SK-N-SH (cell line): Measurements from ENCODE around the gene ZNF20. TPM values are rescaled to one million over a fixed set of nuclear protein-coding genes. Genes with fewer than 3 reads are reported as not detected.

Experiments
- CTCF ChIA-PET: fragments of 300-600, 350-600 bp; formaldehyde crosslinking; extraction: SDS; loops from one replicate; lab custom pipeline; 2021; lab: Yijun Ruan, JAX
- POLR2A ChIA-PET: fragments of 350-600 bp; sonication (Branson Sonifier 250); formaldehyde crosslinking; extraction: SDS; loops from one replicate; lab custom pipeline; 2020; ENCODE audit warnings: antibody characterized with exemption, inconsistent platforms; lab: Yijun Ruan, JAX
- DNase-seq: peaks from one replicate; pipeline ENCODE4 v3.0.0; 2012
- H2AFZ ChIP-seq: fragments of 200-600 bp; sonication (generic); 2 replicates; pipeline ENCODE4 v1.8.1; 2016; ENCODE audit warnings: antibody characterized with exemption, mild to moderate bottlenecking, low read depth
- H3F3A ChIP-seq: fragments of 200-600 bp; sonication (generic); replicated peaks from 2 replicates; pipeline ENCODE3; 2016; ENCODE audit warnings: antibody characterized with exemption, mild to moderate bottlenecking; ENCODE audit not compliant: insufficient read depth
- H3K27ac ChIP-seq, 2 experiments: fragments of 200-500 bp in 1 of 2; fragments of 200-600 bp in 1 of 2; sonication (Bioruptor generic) in 1 of 2; sonication (generic), shearing (Covaris generic) in 1 of 2; 2 replicates each; pipeline versions ENCODE4 v1.5.1 to v1.6.1; 2014 to 2016; ENCODE audit warnings: low read depth in 2 of 2, inconsistent platforms in 1 of 2, low read length in 1 of 2, mild to moderate bottlenecking in 1 of 2, mixed read lengths in 1 of 2
- H3K27me3 ChIP-seq: fragments of 200-600 bp; sonication (generic), shearing (Covaris generic); 2 replicates; pipeline ENCODE4 v1.6.1; 2016; ENCODE audit warnings: mixed run types; ENCODE audit not compliant: insufficient read depth
- H3K36me3 ChIP-seq, 2 experiments: fragments of 200-500 bp in 1 of 2; fragments of 200-600 bp in 1 of 2; sonication (Bioruptor generic) in 1 of 2; sonication (generic) in 1 of 2; replicated peaks in 1 of 2; 2 replicates each; pipeline versions ENCODE3 to v1.5.1; 2014 to 2016; ENCODE audit warnings: low read length in 1 of 2, mild to moderate bottlenecking in 1 of 2; ENCODE audit not compliant: insufficient read depth in 2 of 2, control insufficient read depth in 1 of 2
- H3K4me1 ChIP-seq, 2 experiments: fragments of 200-500 bp in 1 of 2; fragments of 200-600 bp in 1 of 2; sonication (Bioruptor generic) in 1 of 2; sonication (generic), shearing (Covaris generic) in 1 of 2; 2 replicates each; pipeline versions ENCODE4 v1.5.1 to v1.6.1; 2014 to 2016; ENCODE audit warnings: low read depth in 1 of 2, low read length in 1 of 2, mixed run types in 1 of 2; ENCODE audit not compliant: insufficient read depth in 2 of 2, control insufficient read depth in 1 of 2
- H3K4me2 ChIP-seq: fragments of 200-600 bp; sonication (generic), shearing (Covaris generic); 2 replicates; pipeline ENCODE4 v1.6.1; 2017; ENCODE audit warnings: mixed run types
- H3K4me3 ChIP-seq, 2 experiments: fragments of 200-500 bp in 1 of 2; fragments of 200-600 bp in 1 of 2; sonication (Bioruptor generic) in 1 of 2; sonication (generic), shearing (Covaris generic) in 1 of 2; 2 replicates each; pipeline versions ENCODE4 v1.5.1 to v1.8.1; 2014 to 2016; ENCODE audit warnings: low read depth in 2 of 2, inconsistent platforms in 1 of 2, low read length in 1 of 2, mild to moderate bottlenecking in 1 of 2, mixed read lengths in 1 of 2, moderate library complexity in 1 of 2
- H3K79me2 ChIP-seq: fragments of 200-600 bp; sonication (generic); 2 replicates; pipeline ENCODE4 v1.8.1; 2017; ENCODE audit warnings: mild to moderate bottlenecking; ENCODE audit not compliant: insufficient read depth
- H3K9ac ChIP-seq: fragments of 200-600 bp; sonication (generic); 2 replicates; pipeline ENCODE4 v1.6.1; 2017; ENCODE audit warnings: mixed run types
- H3K9me2 ChIP-seq: fragments of 200-600 bp; sonication (generic); 2 replicates; pipeline ENCODE4 v1.6.1; 2017; ENCODE audit warnings: mixed run types
- H3K9me3 ChIP-seq: fragments of 200-600 bp; sonication (generic); 2 replicates; pipeline ENCODE4 v1.6.1; 2017; ENCODE audit warnings: mixed run types, mild to moderate bottlenecking, moderate library complexity
- H4K20me1 ChIP-seq: fragments of 200-600 bp; sonication (generic); 2 replicates; pipeline ENCODE4 v1.6.1; 2017; ENCODE audit warnings: mild to moderate bottlenecking, mixed run types; ENCODE audit not compliant: insufficient read depth
- ELF1 ChIP-seq: IDR thresholded peaks from 2 replicates; pipeline ENCODE4 v1.4.0; 2012
- FOSL2 ChIP-seq: IDR thresholded peaks from 2 replicates; pipeline ENCODE4 v1.4.0; 2012; ENCODE audit warnings: low read depth, mild to moderate bottlenecking, moderate library complexity, borderline replicate concordance
- FOXM1 ChIP-seq: IDR thresholded peaks from 2 replicates; pipeline ENCODE4 v1.4.0; 2012; ENCODE audit warnings: low read depth, mild to moderate bottlenecking
- MEF2A ChIP-seq: IDR thresholded peaks from 2 replicates; pipeline ENCODE4 v1.4.0; 2012; ENCODE audit warnings: low read depth, borderline replicate concordance
- MXI1 ChIP-seq: IDR thresholded peaks from 2 replicates; pipeline ENCODE4 v1.6.1; 2012; ENCODE audit warnings: mild to moderate bottlenecking, low read depth, low read length, improper control_type of control experiment
- POLR2AphosphoS5 ChIP-seq: IDR thresholded peaks from 2 replicates; pipeline ENCODE4 v1.6.1; 2012; ENCODE audit warnings: low read depth, low read length
- RAD21 ChIP-seq: IDR thresholded peaks from 2 replicates; pipeline ENCODE4 v1.6.1; 2012; ENCODE audit warnings: mild to moderate bottlenecking, low read length
- SIN3A ChIP-seq: IDR thresholded peaks from 2 replicates; pipeline ENCODE4 v1.6.1; 2012; ENCODE audit warnings: low read depth, mild to moderate bottlenecking, low read length, moderate library complexity, borderline replicate concordance
- ZBTB33 ChIP-seq: IDR thresholded peaks from 2 replicates; pipeline ENCODE4 v1.4.0; 2012; ENCODE audit warnings: low read depth, borderline replicate concordance
- WGBS: methylation state at CpG from one replicate; pipeline ENCODE4 v1.1.6; 2017; ENCODE audit warnings: low lambda C conversion rate; 5-methylcytosine and 5-hydroxymethylcytosine counted together
- polyA plus RNA-seq, 3 experiments: library from polyadenylated mRNA; depleted of rRNA; stranded (reverse); fragments of >200 nt; gene quantifications; 2 replicates each; pipeline ENCODE4 v1.2.3, GENCODE V29; 2012
- TF ChIP-seq, protein P1 (sequence below): IDR thresholded peaks from 2 replicates; pipeline ENCODE4; 2012
- TF ChIP-seq, protein P2 (sequence below): IDR thresholded peaks from 2 replicates; pipeline ENCODE4 v1.4.0; 2012; ENCODE audit warnings: low read depth
- TF ChIP-seq, protein P3 (sequence below): fragments of 200-600 bp; sonication (generic); IDR thresholded peaks from 2 replicates; pipeline ENCODE4 v1.6.1; 2017; ENCODE audit warnings: antibody characterized with exemption, mild to moderate bottlenecking, moderate library complexity

Gene ZNF20
- polyA plus RNA-seq, 1 of the 3 experiments (the other 2 are of a cell fraction) = 1.8 TPM

- H3K9me3 ChIP-seq = peaks cover 16% of the 10 kb centered on the region; the same call in 1 of the 2 replicates
- WGBS = 94% methylated on average over 3 of the region's 3 CpGs
- no peak overlapping the region for H3K27ac ChIP-seq
- no peaks in the 10 kb centered on the region for H3F3A ChIP-seq
- peaks cover 86% of the 10 kb centered on the region for H3K79me2 ChIP-seq
- no peak overlapping the region for H3K4me3 ChIP-seq
- H2AFZ ChIP-seq = no peak overlapping the region
- peaks cover 1 to 36% of the 10 kb centered on the region in 2 experiments for H3K36me3 ChIP-seq
- no peaks in the 10 kb centered on the region for H3K9me2 ChIP-seq
- H4K20me1 ChIP-seq = no peaks in the 10 kb centered on the region
- no peaks in the 10 kb centered on the region for H3K4me1 ChIP-seq
- H3K9ac ChIP-seq = no peak overlapping the region
- no peaks in the 10 kb centered on the region for H3K27me3 ChIP-seq
- no peak for DNase-seq
- ChIA-PET CTCF (no interaction called here), POLR2A (no interaction called here)
- no peak overlapping the region for H3K4me2 ChIP-seq
- TF ChIP-seq, protein P1, sequence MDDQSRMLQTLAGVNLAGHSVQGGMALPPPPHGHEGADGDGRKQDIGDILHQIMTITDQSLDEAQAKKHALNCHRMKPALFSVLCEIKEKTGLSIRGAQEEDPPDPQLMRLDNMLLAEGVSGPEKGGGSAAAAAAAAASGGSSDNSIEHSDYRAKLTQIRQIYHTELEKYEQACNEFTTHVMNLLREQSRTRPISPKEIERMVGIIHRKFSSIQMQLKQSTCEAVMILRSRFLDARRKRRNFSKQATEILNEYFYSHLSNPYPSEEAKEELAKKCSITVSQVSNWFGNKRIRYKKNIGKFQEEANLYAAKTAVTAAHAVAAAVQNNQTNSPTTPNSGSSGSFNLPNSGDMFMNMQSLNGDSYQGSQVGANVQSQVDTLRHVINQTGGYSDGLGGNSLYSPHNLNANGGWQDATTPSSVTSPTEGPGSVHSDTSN = no peak
- no peak for TF ChIP-seq MEF2A
- TF ChIP-seq MXI1 = no peak
- no peak for TF ChIP-seq POLR2AphosphoS5
Measured at GRCh38 chr19:12180377-12180776, 40.2 kb upstream of the ZNF20 start.

GRCh38 chr19:12166626-12167025, 26.5 kb upstream of the ZNF20 start:
- Histone ChIP-seq H3K9ac (no peak overlapping the region), H3K36me3 (peaks cover 0 to 21% of the 10 kb centered on the region in 2 experiments), H3K9me2 (no peaks in the 10 kb centered on the region)
- peak; percentile 30; the same call in 1 of the 2 replicates for TF ChIP-seq FOSL2
- no peak for TF ChIP-seq SIN3A
- TF ChIP-seq, all 33 proteins: peak for 1
- POLR2A ChIA-PET = interaction anchor here (0.6 kb wide), 1 partner anchor 232 kb away, joined by 4 read pairs; no protein-coding TSS in a partner anchor
- no peak for DNase-seq
- Histone ChIP-seq H3K4me1 (peaks cover 7 to 11% of the 10 kb centered on the region in 2 experiments; a peak in 2 of 4 replicates), H4K20me1 (0 out of 2 replicates have a peak, but pooled peaks cover 3% of the 10 kb centered on the region), H3K4me2 (no peak overlapping the region), H2AFZ (no peak overlapping the region), H3K79me2 (peaks cover 79% of the 10 kb centered on the region), H3K4me3 (no peak overlapping the region), H3F3A (peaks cover 14% of the 10 kb centered on the region), H3K27me3 (no peaks in the 10 kb centered on the region), H3K9me3 (no peaks in the 10 kb centered on the region), H3K27ac (no peak overlapping the region; a peak in 1 of 4 replicates)
- WGBS = 83% methylated on average over 1 of the region's 1 CpG
- CTCF ChIA-PET = no interaction called here

DNA sequence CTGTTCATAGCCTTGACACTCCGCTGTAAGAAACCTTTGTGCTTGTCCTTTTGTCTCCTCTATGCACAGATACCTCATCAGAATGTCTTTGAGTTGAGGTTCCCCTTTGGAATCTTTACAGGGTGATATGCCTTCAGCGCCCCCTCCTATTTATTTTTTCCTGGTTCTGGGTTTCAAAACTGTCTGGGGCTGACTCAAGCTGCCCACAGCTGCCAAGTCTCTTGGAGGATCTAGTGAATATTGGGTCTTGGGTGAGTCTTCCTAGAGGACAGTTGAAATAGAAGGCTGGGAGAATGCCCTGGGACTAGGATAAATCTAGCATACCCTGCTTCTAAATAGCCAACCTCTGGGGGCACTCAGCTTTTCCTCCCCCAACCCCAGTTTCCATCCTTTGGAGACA, 23.7 kb upstream of the ZNF20 start:
- Histone ChIP-seq H3K9me2 (no peaks in the 10 kb centered on the region), H3K27me3 (no peaks in the 10 kb centered on the region), H4K20me1 (0 out of 2 replicates have a peak, but pooled peaks cover 3% of the 10 kb centered on the region), H3K79me2 (peaks cover 55% of the 10 kb centered on the region), H3K4me1 (peaks cover 7 to 11% of the 10 kb centered on the region in 2 experiments; a peak in 2 of 4 replicates), H3F3A (peaks cover 14% of the 10 kb centered on the region), H3K36me3 (peaks cover 0 to 12% of the 10 kb centered on the region in 2 experiments), H3K4me2 (peak overlapping the region; percentile 87), H2AFZ (peak overlapping the region; percentile 99), H3K4me3 (peak overlapping the region; percentile 91 to 98), H3K9me3 (no peaks in the 10 kb centered on the region), H3K27ac (peak overlapping the region; percentile 90 to 92; a peak in 2 of 4 replicates), H3K9ac (peak overlapping the region; percentile 96)
- 22% methylated on average over 2 of the region's 2 CpGs for WGBS
- TF ChIP-seq, protein P2, sequence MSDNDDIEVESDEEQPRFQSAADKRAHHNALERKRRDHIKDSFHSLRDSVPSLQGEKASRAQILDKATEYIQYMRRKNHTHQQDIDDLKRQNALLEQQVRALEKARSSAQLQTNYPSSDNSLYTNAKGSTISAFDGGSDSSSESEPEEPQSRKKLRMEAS = no peak
- TF ChIP-seq ZBTB33 = no peak
- no peak for TF ChIP-seq RAD21
- TF ChIP-seq FOXM1 = no peak
- no peak for TF ChIP-seq SIN3A
- TF ChIP-seq FOSL2 = no peak
- no peak for TF ChIP-seq ELF1
- TF ChIP-seq, protein P3, sequence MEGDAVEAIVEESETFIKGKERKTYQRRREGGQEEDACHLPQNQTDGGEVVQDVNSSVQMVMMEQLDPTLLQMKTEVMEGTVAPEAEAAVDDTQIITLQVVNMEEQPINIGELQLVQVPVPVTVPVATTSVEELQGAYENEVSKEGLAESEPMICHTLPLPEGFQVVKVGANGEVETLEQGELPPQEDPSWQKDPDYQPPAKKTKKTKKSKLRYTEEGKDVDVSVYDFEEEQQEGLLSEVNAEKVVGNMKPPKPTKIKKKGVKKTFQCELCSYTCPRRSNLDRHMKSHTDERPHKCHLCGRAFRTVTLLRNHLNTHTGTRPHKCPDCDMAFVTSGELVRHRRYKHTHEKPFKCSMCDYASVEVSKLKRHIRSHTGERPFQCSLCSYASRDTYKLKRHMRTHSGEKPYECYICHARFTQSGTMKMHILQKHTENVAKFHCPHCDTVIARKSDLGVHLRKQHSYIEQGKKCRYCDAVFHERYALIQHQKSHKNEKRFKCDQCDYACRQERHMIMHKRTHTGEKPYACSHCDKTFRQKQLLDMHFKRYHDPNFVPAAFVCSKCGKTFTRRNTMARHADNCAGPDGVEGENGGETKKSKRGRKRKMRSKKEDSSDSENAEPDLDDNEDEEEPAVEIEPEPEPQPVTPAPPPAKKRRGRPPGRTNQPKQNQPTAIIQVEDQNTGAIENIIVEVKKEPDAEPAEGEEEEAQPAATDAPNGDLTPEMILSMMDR = no peak
- ChIA-PET POLR2A (interaction anchor here (1.6 kb wide), 1 partner anchor 169 kb away, joined by 4 read pairs; the partner anchor contains the start of gene ZNF563), CTCF (interaction anchor here (0.6 to 1.2 kb wide), 2 partner anchors 23 to 25 kb away, joined by 3 to 5 read pairs; no protein-coding TSS in a partner anchor)
- DNase-seq = peak; percentile 30
